Activated CD8-positive, alpha-beta memory T cell treated with anti-CD3 and anti-CD28 coated beads for 1 hour (primary cell): ENCODE measurements around the gene DCD.
"Not testable (repeated sequence)": the region's sequence is repeated elsewhere in the genome, so short reads cannot be mapped to it uniquely, and the experiment has no call there.

Experiments
- DNase-seq, 2 donors: peaks; one replicate each; pipeline ENCODE4 v3.0.0-alpha.2; 2020; ENCODE audit warnings: low read depth in 1 of 2; ENCODE audit errors: extremely low read depth in 1 of 2

The DCD gene

GRCh38 chr12:54654926-54655325 lies 6.8 kb upstream of the DCD start:
- no peak for DNase-seq

- DNase-seq = no peak
These were observed 4.9 kb upstream of the DCD start for GRCh38 chr12:54653025-54653424.

- no peak for DNase-seq
These were observed 2.7 kb upstream of the DCD start for GRCh38 chr12:54650889-54651288.

- no peak for DNase-seq
These were observed 2.2 kb upstream of the DCD start for GRCh38 chr12:54650409-54650808.

GRCh38 chr12:54649825-54650224 lies 1.7 kb upstream of the DCD start:
- DNase-seq = no peak

GRCh38 chr12:54641554-54641953 lies 6.6 kb downstream of the DCD start:
- DNase-seq = no peak

- DNase-seq = no peak
These were observed 7.1 kb downstream of the DCD start for GRCh38 chr12:54641089-54641488.

- DNase-seq = not testable (repeated sequence)
These were observed 9.1 kb downstream of the DCD start for GRCh38 chr12:54639112-54639511.

GRCh38 chr12:54634795-54635194 lies 13.4 kb downstream of the DCD start, which contains the start of gene LACRT:
Gene LACRT, minus strand, starts transcription at chr12:54634895. Its CDS starts 54 bp downstream, at chr12:54634841.
- no peak for DNase-seq

- DNase-seq = no peak
These were observed 16.0 kb downstream of the DCD start for GRCh38 chr12:54631988-54632728.

- no peak for DNase-seq
These were observed 16.6 kb downstream of the DCD start for GRCh38 chr12:54631551-54631950.

GRCh38 chr12:54629925-54630324 lies 18.2 kb downstream of the DCD start:
- no peak for DNase-seq

- DNase-seq = no peak
These were observed 19.8 kb downstream of the DCD start for GRCh38 chr12:54628186-54628846.

GRCh38 chr12:54627304-54627703 lies 20.9 kb downstream of the DCD start:
- no peak for DNase-seq

- no peak for DNase-seq
These were observed 22.6 kb downstream of the DCD start for GRCh38 chr12:54625598-54625997.

GRCh38 chr12:54624315-54625279 lies 23.6 kb downstream of the DCD start:
- DNase-seq = no peak

- DNase-seq = no peak
These were observed 25.5 kb downstream of the DCD start for GRCh38 chr12:54622463-54623183.

- DNase-seq = no peak
These were observed 31.1 kb downstream of the DCD start for GRCh38 chr12:54616933-54617680.

GRCh38 chr12:54612225-54612750 lies 35.9 kb downstream of the DCD start:
- no peak for DNase-seq

- DNase-seq = no peak
These were observed 36.4 kb downstream of the DCD start for GRCh38 chr12:54611715-54612149.
